ENCODE results near the gene AGPAT4.
A peak's percentile ranks its signal among the peaks of the same experiment; 100 is the strongest.

AGPAT4 gene

GRCh38 chr6:161105408-161105807 is 168.5 kb downstream of the AGPAT4 start:
- Histone ChIP-seq H3K27ac (no peak overlapping the region), H3K4me3 (ENCODE audit: low read depth, low read length) (no peak overlapping the region), H3K36me3 (replicated peaks) (peaks cover 15% of the 10 kb centered on the region), H3K27me3 (replicated peaks) (no peaks in the 10 kb centered on the region)
- DNase-seq: no peak
- in situ Hi-C loops (cut with HindIII; ENCODE audit: low pct_ligation_motif_present, low sequenced_read_pairs): no loop called here
- no peak for TF ChIP-seq CTCF (IDR thresholded peaks at IDR 0.05; ENCODE audit: low read depth, low read length, missing control alignments)

- Histone ChIP-seq H3K36me3 (replicated peaks) (peaks cover 14% of the 10 kb centered on the region), H3K27me3 (replicated peaks) (no peaks in the 10 kb centered on the region), H3K4me3 (ENCODE audit: low read depth, low read length) (no peak overlapping the region), H3K27ac (no peak overlapping the region)
- in situ Hi-C loops (cut with HindIII; ENCODE audit: low pct_ligation_motif_present, low sequenced_read_pairs): no loop called here
- no peak for TF ChIP-seq CTCF (IDR thresholded peaks at IDR 0.05; ENCODE audit: low read depth, low read length, missing control alignments)
- DNase-seq: no peak
Measured at GRCh38 chr6:161104966-161105365, 168.9 kb downstream of the AGPAT4 start.

GRCh38 chr6:161103475-161103874 is 170.4 kb downstream of the AGPAT4 start:
- no peak overlapping the region for H3K27ac ChIP-seq
- no peak overlapping the region for H3K4me3 ChIP-seq (ENCODE audit: low read depth, low read length)
- H3K36me3 ChIP-seq (replicated peaks): peaks cover 5% of the 10 kb centered on the region
- no peaks in the 10 kb centered on the region for H3K27me3 ChIP-seq (replicated peaks)
- in situ Hi-C loops (cut with HindIII; ENCODE audit: low pct_ligation_motif_present, low sequenced_read_pairs): no loop called here
- no peak for DNase-seq
- no peak for TF ChIP-seq CTCF (IDR thresholded peaks at IDR 0.05; ENCODE audit: low read depth, low read length, missing control alignments)

- no peak overlapping the region for H3K4me3 ChIP-seq (ENCODE audit: low read depth, low read length)
- TF ChIP-seq CTCF (IDR thresholded peaks at IDR 0.05; ENCODE audit: low read depth, low read length, missing control alignments): peak; percentile 55
- in situ Hi-C loops (cut with HindIII; ENCODE audit: low pct_ligation_motif_present, low sequenced_read_pairs): no loop called here
- H3K36me3 ChIP-seq (replicated peaks): peaks cover 4% of the 10 kb centered on the region
- no peaks in the 10 kb centered on the region for H3K27me3 ChIP-seq (replicated peaks)
- no peak for DNase-seq
- H3K27ac ChIP-seq: no peak overlapping the region
Measured at GRCh38 chr6:161101517-161101916, 172.3 kb downstream of the AGPAT4 start.

GRCh38 chr6:161100072-161100471 is 173.8 kb downstream of the AGPAT4 start:
- no peak for DNase-seq
- Histone ChIP-seq H3K27ac (no peak overlapping the region), H3K27me3 (replicated peaks) (no peaks in the 10 kb centered on the region), H3K36me3 (replicated peaks) (peaks cover 4% of the 10 kb centered on the region), H3K4me3 (ENCODE audit: low read depth, low read length) (no peak overlapping the region)
- TF ChIP-seq CTCF (IDR thresholded peaks at IDR 0.05; ENCODE audit: low read depth, low read length, missing control alignments): no peak
- in situ Hi-C loops (cut with HindIII; ENCODE audit: low pct_ligation_motif_present, low sequenced_read_pairs): no loop called here

- no peak overlapping the region for H3K4me3 ChIP-seq (ENCODE audit: low read depth, low read length)
- TF ChIP-seq CTCF (IDR thresholded peaks at IDR 0.05; ENCODE audit: low read depth, low read length, missing control alignments): no peak
- H3K27me3 ChIP-seq (replicated peaks): no peaks in the 10 kb centered on the region
- H3K36me3 ChIP-seq (replicated peaks): peaks cover 7% of the 10 kb centered on the region
- H3K27ac ChIP-seq: no peak overlapping the region
- in situ Hi-C loops (cut with HindIII; ENCODE audit: low pct_ligation_motif_present, low sequenced_read_pairs): no loop called here
- no peak for DNase-seq
Measured at GRCh38 chr6:161095916-161096315, 177.9 kb downstream of the AGPAT4 start.
